NCI-H187 treated with DMSO at 0.1 percent for 48 hours (cell line): ENCODE data around the gene ELANE.

ENCODE experiments used
- DNase-seq: peaks from one replicate; lab custom pipeline; 2025; lab: John Stamatoyannopoulos, UW

Gene ELANE

DNA sequence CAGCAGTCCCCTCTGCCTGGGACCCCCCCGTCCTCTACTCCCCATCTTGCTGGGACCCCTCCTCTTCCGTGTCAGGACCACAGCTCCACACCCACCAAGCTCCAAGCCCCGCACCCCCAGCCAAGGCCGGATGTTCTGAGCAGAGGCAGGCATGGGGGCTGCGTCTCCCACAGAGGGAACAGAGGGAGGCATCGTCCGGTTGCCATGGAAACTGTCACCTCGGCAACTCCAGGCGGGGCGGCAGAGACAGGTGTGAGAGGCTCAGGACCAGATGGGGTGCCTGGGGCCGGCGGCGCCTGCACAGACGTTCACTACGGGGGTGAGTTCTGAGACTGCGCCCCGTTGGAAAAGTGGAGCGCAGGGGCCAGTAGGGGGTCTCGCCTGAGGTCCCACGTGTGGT, 46.6 kb downstream of the ELANE start:
- no peak for DNase-seq

DNA sequence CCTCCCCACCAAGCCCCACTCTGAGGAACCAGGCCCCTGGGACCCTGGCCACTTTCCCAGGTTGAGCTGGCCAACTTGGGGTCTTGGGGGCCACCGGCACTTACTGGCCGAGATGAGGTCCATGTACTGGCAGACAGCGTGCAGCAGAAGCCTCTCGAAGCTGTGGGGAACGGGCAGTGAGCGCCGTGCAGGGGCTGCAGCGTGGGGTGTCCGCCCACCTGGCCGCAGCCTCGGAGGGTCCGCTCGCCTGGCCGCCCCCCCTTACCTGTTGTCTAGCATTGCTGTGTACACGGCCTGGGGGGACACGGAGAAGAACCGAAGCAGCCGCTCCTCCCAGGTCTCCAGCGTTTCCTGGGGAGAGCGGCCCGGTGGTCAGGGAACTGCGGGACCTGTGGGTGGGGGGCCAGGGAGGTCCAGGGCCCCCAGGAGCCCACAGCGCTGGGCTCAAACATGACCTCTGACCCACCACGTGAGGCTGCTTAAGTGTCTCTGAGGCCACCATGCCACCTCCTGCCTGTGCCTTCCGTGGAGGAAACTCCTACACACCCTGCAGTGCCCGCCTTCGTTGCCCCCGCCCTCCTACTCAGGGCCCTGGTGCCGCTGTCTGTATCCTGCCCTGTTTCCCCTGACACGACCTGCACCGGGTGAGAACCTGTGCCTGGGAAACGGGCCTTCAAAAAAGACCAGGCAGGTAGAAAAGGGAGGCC, 47.4 kb downstream of the ELANE start:
- DNase-seq = no peak

DNA sequence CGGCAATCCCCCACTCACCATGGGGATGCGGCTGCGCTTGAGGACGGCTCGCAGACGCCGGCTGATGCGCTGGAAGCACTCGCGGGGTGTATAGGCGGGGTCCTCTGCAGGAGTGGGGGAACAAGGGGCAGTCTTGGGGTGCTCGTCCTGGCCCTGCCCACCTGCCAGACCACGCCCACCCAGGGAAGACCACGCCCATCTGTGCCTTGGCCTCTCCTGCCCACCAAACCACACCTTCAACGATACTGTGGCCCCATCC, 47.9 kb downstream of the ELANE start:
- no peak for DNase-seq

DNA sequence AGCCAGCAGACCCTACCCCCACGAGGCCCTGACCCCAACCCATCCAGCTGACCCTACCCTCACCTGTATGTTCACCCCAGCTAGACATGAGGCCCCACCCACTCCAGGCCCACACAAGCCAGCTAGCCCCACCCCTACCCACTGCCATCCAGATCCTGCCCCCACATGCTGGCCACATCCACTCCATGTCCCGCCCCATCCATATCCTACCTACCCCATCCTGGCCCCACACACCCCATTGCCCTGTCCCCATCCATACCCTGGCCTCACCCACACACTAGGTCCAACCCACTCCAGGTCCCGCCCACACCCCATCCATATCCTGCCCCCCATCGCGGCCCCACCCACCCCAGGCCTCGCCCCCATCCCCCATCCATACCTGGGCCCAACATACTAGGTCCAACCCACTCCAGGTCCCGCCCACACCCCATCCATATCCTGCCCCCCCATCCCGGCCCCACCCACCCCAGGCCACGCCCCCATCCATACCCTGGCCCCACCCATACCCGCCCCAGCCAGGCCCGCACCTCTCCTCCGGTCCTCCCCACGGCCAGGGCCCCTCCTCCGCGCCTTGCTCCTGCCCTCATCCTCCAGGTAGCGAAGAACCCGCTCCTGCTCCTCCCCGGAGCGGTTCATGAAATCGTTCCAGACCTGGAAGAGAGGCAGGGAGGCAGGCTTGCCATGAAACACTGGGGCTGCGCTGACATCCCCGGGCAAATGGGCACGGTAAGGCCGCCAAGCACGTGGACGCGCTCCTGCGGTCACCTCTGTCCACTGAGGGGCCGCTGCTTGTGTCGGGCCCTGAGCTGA, 48.4 kb downstream of the ELANE start:
- DNase-seq = no peak

DNA sequence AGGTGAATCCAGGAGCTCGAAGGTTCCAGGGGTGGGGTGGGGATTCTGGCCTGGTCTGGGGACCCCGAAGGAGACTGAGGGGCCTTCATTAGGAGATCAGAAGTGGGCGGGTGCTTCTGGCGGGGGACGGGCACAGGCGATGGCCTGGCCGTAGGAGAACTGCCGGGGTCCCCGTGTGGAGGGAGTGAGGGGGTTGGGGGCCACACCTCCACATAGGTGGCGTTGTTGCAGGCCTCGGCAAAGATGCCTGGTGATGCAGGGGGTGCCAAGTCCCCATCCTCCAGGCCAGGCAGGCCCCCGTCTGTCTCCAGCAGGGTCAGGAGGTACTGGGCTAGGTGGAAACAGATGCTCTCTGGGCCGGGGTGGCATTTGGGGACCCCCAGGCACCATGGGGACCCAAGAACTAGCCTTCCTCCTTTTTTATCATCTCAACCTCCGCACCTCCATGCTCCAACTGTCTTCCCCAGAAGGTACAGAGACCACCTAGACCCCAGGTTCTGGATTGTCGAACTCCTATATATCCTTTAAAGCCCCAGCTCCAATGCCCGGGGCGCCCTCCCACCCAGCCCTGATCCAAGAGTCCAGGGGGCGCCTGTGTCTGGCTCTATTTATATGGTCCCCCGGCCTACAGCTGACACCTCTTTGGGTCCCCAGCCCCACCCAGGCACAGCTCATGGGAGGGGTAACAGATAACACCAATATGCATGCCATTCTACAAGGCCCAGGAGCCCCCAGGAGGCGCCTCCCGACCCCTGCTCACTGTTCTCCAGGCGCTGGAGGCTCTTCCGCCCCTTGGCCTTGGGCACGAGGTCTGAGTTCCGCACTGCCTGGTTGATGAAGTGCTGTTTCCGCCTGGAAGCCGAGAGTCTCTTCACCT, 49.4 kb downstream of the ELANE start:
- DNase-seq = no peak

DNA sequence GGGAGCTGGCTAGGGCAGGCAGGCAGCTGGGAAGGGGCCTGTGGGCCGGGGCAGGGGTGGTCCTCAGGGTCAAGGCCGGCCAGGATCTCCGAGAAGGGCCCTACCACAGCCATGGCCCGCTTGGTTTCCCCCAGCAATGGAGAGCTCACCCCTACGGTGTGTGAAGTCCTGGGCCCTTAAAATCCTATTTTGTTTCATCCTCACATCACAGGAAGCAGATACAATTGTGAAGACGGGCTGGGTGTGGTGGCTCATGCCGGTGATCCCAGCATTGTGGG, 49.9 kb downstream of the ELANE start:
- DNase-seq = no peak

DNA sequence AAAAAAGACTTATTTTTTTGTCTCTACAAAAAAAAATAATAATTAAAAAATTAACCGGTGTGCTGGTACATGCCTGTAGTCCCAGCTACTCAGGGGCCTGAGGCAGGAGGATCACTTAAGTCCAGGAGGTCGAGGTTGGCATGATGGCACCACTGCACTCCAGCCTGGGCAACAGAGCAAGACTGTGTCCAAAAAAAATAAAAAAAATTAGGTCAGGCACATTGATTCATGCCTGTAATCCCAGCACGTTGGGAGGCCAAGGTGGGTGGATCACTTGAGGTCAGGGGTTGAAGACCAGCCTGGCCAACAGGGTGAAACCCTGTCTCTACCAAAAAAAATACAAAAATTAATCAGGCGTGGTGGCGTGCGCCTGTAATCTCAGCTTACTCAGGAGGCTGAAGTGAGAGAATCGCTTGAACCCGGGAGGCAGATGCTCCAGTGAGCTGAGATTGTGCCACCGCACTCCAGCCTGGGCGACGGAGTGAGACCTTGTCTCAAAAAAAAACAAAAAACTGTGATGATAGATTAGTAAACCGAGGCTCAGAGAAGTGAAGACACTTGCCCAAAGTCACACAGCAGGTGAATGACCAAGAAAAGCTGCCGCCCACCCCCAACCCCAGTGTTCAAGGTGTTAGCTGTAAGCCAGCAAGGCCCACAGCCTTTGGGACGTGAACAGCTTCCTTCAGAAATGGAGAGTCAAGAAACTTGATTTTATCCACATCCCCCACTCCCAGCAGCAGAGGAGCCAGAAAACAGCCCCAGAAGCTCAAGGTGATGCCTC, 50.5 kb downstream of the ELANE start:
- no peak for DNase-seq

DNA sequence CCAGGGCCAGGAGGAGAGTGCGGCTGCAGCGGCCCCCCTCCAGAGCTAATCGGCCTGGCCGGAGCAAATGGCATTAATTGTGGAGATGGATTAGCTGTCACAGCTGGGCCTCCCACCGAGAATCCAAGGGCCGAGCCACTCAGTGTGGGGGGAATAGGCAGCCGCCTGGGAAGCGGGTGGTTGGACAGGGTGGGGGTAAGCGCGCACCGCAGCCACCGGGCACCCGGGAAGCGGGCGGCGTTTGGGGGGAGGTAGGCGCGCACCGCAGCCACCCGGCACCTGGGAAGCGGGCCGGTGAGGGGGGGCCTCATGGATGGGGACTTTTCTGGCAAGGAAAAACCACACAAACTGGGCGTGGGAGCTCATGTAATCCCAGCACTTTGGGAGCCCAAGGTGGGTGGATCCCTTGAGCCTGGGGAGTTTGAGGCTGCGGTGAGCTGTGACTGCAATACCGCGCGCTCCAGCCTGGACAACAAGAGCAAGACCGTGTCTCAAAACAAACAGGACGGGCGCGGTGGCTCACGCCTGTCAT, 51.2 kb downstream of the ELANE start:
- no peak for DNase-seq

DNA sequence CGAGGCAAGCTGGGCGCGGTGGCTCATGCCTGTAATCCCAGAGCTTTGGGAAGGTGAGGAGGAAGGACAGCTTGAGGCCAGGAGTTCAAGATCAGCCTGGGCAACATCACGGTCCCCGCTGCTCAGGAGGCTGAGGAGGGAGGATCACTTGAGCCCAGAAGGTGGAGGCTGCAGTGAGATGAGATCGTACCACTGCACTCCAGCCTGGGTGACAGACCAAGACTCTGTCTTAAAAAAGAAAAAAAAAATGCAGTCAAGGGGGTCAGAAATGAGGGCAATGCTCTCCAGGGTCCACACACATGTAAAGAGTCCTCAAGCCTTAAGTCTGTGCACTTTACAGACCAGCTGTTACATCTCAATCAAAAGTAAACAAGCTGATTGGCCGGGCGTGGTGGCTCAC, 52.4 kb downstream of the ELANE start:
- DNase-seq = no peak
